Loucy (cell line): ENCODE data around the gene LAMB1.

ENCODE experiments used
- H2AFZ ChIP-seq: fragments of 200-600 bp; sonication (generic); 2 replicates; pipeline ENCODE4 v1.6.0; 2016; ENCODE audit warnings: antibody characterized with exemption, mild to moderate bottlenecking, low read length, moderate library complexity
- H3F3A ChIP-seq: fragments of 200-600 bp; 2 replicates; pipeline ENCODE4 v1.6.0; 2016; ENCODE audit warnings: antibody characterized with exemption, low read depth, mild to moderate bottlenecking
- H3K27me3 ChIP-seq: fragments of 200-600 bp; sonication (generic); 2 replicates; pipeline ENCODE4 v1.6.1; 2014; ENCODE audit warnings: low read length, mild to moderate bottlenecking; ENCODE audit not compliant: insufficient read depth, poor library complexity, severe bottlenecking
- H3K36me3 ChIP-seq: fragments of 200-600 bp; sonication (generic); 2 replicates; pipeline ENCODE4 v1.6.1; 2016; ENCODE audit warnings: low read length; ENCODE audit not compliant: insufficient read depth
- H3K4me1 ChIP-seq: fragments of 200-600 bp; sonication (generic); 2 replicates; pipeline ENCODE4 v1.5.1; 2014; ENCODE audit warnings: low read length, mild to moderate bottlenecking; ENCODE audit not compliant: insufficient read depth, poor library complexity, severe bottlenecking
- H3K4me2 ChIP-seq: fragments of 200-600 bp; sonication (generic); 2 replicates; pipeline ENCODE4 v1.6.0; 2014; ENCODE audit warnings: antibody characterized with exemption, low read length, low read depth, mild to moderate bottlenecking; ENCODE audit not compliant: poor library complexity, severe bottlenecking
- H3K4me3 ChIP-seq: fragments of 200-600 bp; sonication (generic); 2 replicates; pipeline ENCODE4 v1.5.1; 2014; ENCODE audit warnings: low read length, mild to moderate bottlenecking, mixed read lengths; ENCODE audit not compliant: poor library complexity, severe bottlenecking
- H3K79me2 ChIP-seq: fragments of 200-600 bp; sonication (generic); 2 replicates; pipeline ENCODE4 v1.6.1; 2014; ENCODE audit warnings: low read length; ENCODE audit not compliant: insufficient read depth
- H3K9ac ChIP-seq: fragments of 200-600 bp; sonication (generic); 2 replicates; pipeline ENCODE4 v1.6.0; 2014; ENCODE audit warnings: mild to moderate bottlenecking, low read depth, low read length, moderate library complexity; ENCODE audit not compliant: poor library complexity, severe bottlenecking
- H3K9me2 ChIP-seq: fragments of 200-600 bp; sonication (generic); replicated peaks from 2 replicates; pipeline ENCODE4 v1.6.1; 2016; ENCODE audit warnings: low read depth, low read length, mixed read lengths
- H3K9me3 ChIP-seq: fragments of 200-600 bp; sonication (generic); 2 replicates; pipeline ENCODE4 v1.6.1; 2014; ENCODE audit warnings: mild to moderate bottlenecking, antibody characterized with exemption, low read length, low read depth; ENCODE audit not compliant: insufficient read depth
- H4K20me1 ChIP-seq: fragments of 200-600 bp; sonication (generic); 2 replicates; pipeline ENCODE4 v1.6.0; 2014; ENCODE audit warnings: antibody characterized with exemption, low read length, mild to moderate bottlenecking; ENCODE audit not compliant: insufficient read depth, poor library complexity, severe bottlenecking
- CTCF ChIP-seq: fragments of 200-600 bp; sonication (generic); conservative IDR thresholded peaks from 2 replicates; pipeline ENCODE4 v1.5.1; 2014; ENCODE audit warnings: mild to moderate bottlenecking, antibody characterized with exemption, low read length
- EZH2phosphoT487 ChIP-seq: fragments of 200-600 bp; IDR thresholded peaks from 2 replicates; pipeline ENCODE4 v1.6.1; 2018; ENCODE audit warnings: antibody characterized with exemption, mild to moderate bottlenecking, moderate library complexity, borderline replicate concordance

Gene LAMB1

DNA sequence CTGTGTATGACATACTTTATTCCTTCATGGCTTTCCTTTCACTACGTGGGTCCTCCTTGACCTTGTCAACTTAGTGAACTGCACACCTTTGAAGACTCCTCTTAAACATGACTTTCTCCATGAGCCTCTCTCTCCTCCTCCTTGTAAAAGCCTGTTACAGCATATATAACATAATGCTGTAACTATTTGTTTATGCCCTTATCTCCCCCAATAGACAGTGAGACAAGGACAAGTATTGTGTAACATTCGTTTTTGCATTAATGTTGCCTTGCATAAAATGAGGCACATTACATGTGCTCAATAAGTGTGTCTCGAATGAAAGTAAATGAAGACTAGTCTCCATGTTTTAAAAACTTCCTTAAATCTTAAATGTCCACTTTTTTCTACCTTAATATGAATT, 4.3 kb upstream of the LAMB1 start:
- Histone ChIP-seq H3K4me1 (no peaks in the 10 kb centered on the region), H3K27me3 (no peaks in the 10 kb centered on the region), H3K9me3 (no peaks in the 10 kb centered on the region), H3K9me2 (no peaks in the 10 kb centered on the region), H4K20me1 (no peaks in the 10 kb centered on the region), H3K4me2 (no peak overlapping the region), H3K79me2 (no peaks in the 10 kb centered on the region), H3K4me3 (no peak overlapping the region), H3K9ac (no peak overlapping the region), H3K36me3 (no peaks in the 10 kb centered on the region), H2AFZ (no peak overlapping the region), H3F3A (no peaks in the 10 kb centered on the region)
- TF ChIP-seq EZH2phosphoT487 = no peak
- TF ChIP-seq CTCF = no peak

DNA sequence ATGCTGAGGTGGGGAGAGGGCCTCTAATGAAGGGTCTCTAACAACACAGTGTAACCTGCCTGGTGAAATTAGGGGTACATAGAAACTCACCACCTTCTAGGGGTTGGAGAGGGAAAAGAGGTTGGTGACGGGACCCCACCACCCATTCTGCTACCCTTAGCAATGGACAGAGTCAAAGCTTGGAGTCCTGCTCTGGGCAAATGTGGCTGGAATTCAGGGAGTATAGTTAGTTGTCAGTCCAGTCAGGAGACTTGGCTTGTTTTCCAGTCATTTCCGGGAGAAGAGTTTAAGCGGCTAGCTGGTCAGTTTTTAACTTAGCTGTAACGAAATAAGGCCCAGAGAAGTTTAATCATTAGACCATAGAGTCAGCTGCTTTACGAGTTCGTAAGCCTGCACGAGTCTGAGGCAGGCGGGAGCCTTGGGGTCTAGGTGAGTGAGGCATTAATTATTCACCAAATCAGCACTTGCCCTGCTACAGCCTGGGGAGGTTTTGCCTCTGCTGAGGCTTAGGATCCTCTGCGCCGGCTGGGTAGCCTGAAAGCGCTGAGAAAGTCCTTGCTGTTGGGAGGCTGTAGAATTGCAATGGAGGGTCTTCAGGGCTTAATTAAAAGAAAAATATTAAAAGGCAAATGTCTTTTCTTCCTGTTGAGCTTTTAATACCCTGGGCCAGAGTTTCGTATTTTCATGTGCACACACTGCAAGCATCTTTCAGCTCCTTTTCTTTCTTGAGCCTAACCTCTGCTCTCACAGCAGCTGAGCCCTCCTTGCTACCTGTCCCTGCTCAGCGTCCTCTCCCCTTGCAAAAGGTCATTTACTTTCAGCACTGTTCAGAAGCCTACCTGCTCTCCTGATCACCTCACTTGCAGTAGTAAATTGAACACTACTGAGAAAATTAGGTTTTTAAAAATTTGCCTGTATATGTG, 1.5 kb upstream of the LAMB1 start:
- H3K4me1 ChIP-seq = no peaks in the 10 kb centered on the region
- H4K20me1 ChIP-seq = no peaks in the 10 kb centered on the region
- H3F3A ChIP-seq = no peaks in the 10 kb centered on the region
- H3K9me2 ChIP-seq = no peaks in the 10 kb centered on the region
- H3K36me3 ChIP-seq = no peaks in the 10 kb centered on the region
- H3K4me2 ChIP-seq = no peak overlapping the region
- TF ChIP-seq CTCF (no peak), EZH2phosphoT487 (no peak)
- no peak overlapping the region for H2AFZ ChIP-seq
- no peaks in the 10 kb centered on the region for H3K27me3 ChIP-seq
- H3K79me2 ChIP-seq = no peaks in the 10 kb centered on the region
- no peak overlapping the region for H3K9ac ChIP-seq
- H3K4me3 ChIP-seq = no peak overlapping the region
- no peaks in the 10 kb centered on the region for H3K9me3 ChIP-seq

DNA sequence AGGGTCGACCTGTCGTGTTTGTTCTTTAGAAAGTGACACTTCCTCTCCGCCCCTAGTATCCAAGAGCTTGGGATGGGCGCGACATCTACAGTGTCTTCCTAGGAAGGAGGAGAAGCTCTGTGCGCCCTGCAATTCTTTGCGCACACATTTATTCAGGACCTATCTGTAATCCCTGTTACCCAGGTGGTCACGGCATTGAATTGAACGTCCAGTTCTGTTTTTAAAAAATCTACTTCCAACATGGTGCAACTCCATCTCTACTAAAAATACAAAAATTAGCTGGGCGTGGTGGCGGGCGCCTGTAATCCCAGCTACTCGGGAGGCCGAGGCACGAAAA, 606 bp upstream of the LAMB1 start:
- no peaks in the 10 kb centered on the region for H3K9me3 ChIP-seq
- no peaks in the 10 kb centered on the region for H3K9me2 ChIP-seq
- H3K9ac ChIP-seq = no peak overlapping the region
- H3K4me1 ChIP-seq = no peaks in the 10 kb centered on the region
- no peak overlapping the region for H3K4me2 ChIP-seq
- no peaks in the 10 kb centered on the region for H3K36me3 ChIP-seq
- H4K20me1 ChIP-seq = no peaks in the 10 kb centered on the region
- H3K79me2 ChIP-seq = no peaks in the 10 kb centered on the region
- no peak for TF ChIP-seq EZH2phosphoT487
- no peak for TF ChIP-seq CTCF
- no peak overlapping the region for H3K4me3 ChIP-seq
- no peaks in the 10 kb centered on the region for H3F3A ChIP-seq
- no peaks in the 10 kb centered on the region for H3K27me3 ChIP-seq
- no peak overlapping the region for H2AFZ ChIP-seq
